H1 (cell line): ENCODE results near the gene ZNF683. TPM values are rescaled to one million over a fixed set of nuclear protein-coding genes. Genes with fewer than 3 reads are reported as not detected.
A peak's percentile ranks its signal among the peaks of the same experiment; 100 is the strongest.

ENCODE experiments used
- CTCF ChIA-PET: fragments of 300-600 bp; sonication (Branson Sonifier 250); formaldehyde crosslinking; loops from one replicate; lab custom pipeline; 2021; ENCODE audit not compliant: partially characterized antibody; lab: Charles Lee
- POLR2A ChIA-PET: fragments of 300-600 bp; sonication (Branson Sonifier 250); formaldehyde crosslinking; loops from one replicate; lab custom pipeline; 2021; ENCODE audit warnings: inconsistent platforms; ENCODE audit not compliant: partially characterized antibody; lab: Charles Lee
- DNase-seq, 2 experiments: peaks; one replicate each; pipeline versions ENCODE4 v3.0.0 to v3.0.0-alpha.2; 2010 to 2022; ENCODE audit warnings: low spot score in 2 of 2, low read depth in 1 of 2, mixed read lengths in 1 of 2
- FAIRE-seq: peaks from 2 replicates; lab custom pipeline; 2011; peaks lifted over from hg19 to GRCh38; lab: Jason Lieb, UNC
- H2AFZ ChIP-seq: 2 replicates; pipeline ENCODE4 v1.8.1; 2012; ENCODE audit warnings: low read length, inconsistent platforms
- H2AK5ac ChIP-seq: 2 replicates; pipeline ENCODE4 v1.6.1; 2013; ENCODE audit warnings: low read depth, low read length
- H2BK120ac ChIP-seq: replicated peaks from 2 replicates; pipeline ENCODE3; 2013; ENCODE audit warnings: low read depth, low read length, inconsistent platforms
- H2BK12ac ChIP-seq: 2 replicates; pipeline ENCODE4 v1.6.1; 2013; ENCODE audit warnings: low read depth, low read length
- H2BK15ac ChIP-seq: 2 replicates; pipeline ENCODE4 v1.6.1; 2013; ENCODE audit warnings: low read length
- H2BK20ac ChIP-seq: 2 replicates; pipeline ENCODE4 v1.6.1; 2013; ENCODE audit warnings: low read length
- H2BK5ac ChIP-seq: 2 replicates; pipeline ENCODE4 v1.6.1; 2013; ENCODE audit warnings: low read depth, low read length
- H3K14ac ChIP-seq: 2 replicates; pipeline ENCODE4 v1.6.1; 2013; ENCODE audit warnings: inconsistent platforms; ENCODE audit not compliant: insufficient read length
- H3K18ac ChIP-seq: 2 replicates; pipeline ENCODE4 v1.6.1; 2013; ENCODE audit warnings: low read length; ENCODE audit errors: extremely low read depth
- H3K23ac ChIP-seq: 2 replicates; pipeline ENCODE4 v1.6.1; 2013; ENCODE audit warnings: inconsistent platforms; ENCODE audit not compliant: insufficient read length
- H3K23me2 ChIP-seq: 2 replicates; pipeline ENCODE4 v1.6.1; 2013; ENCODE audit warnings: low read depth, low read length
- H3K27ac ChIP-seq: 2 replicates; pipeline ENCODE4 v1.6.1; 2011; ENCODE audit warnings: low read depth, low read length, inconsistent platforms
- H3K27me3 ChIP-seq, 4 experiments: replicated peaks in 1 of 4; 1 replicate in 1 of 4; 2 replicates in 3 of 4; pipeline versions ENCODE4 v1.6.1 to v1.8.1; 2011 to 2013; ENCODE audit warnings: low read length in 3 of 4, mild to moderate bottlenecking in 3 of 4, inconsistent platforms in 2 of 4, mixed read lengths in 2 of 4, moderate library complexity in 1 of 4; ENCODE audit not compliant: control insufficient read depth in 3 of 4, insufficient read depth in 3 of 4; ENCODE audit errors: extremely low read depth in 1 of 4
- H3K36me3 ChIP-seq, 4 experiments: 2 replicates each; pipeline versions ENCODE4 v1.6.1 to v1.8.1; 2011 to 2013; ENCODE audit warnings: mild to moderate bottlenecking in 4 of 4, low read length in 3 of 4, moderate library complexity in 2 of 4, control low read depth in 1 of 4, inconsistent platforms in 1 of 4; ENCODE audit not compliant: insufficient read depth in 4 of 4, control insufficient read depth in 2 of 4
- H3K4ac ChIP-seq: replicated peaks from 2 replicates; pipeline ENCODE3; 2013; ENCODE audit warnings: low read length, low read depth, mixed read lengths, inconsistent platforms; ENCODE audit not compliant: insufficient read length
- H3K4me1 ChIP-seq, 4 experiments: replicated peaks in 1 of 4; 1 replicate in 1 of 4; 2 replicates in 3 of 4; pipeline versions ENCODE4 v1.6.1 to v1.8.1; 2011 to 2013; ENCODE audit warnings: low read length in 3 of 4, inconsistent platforms in 2 of 4, mixed read lengths in 1 of 4; ENCODE audit not compliant: insufficient read depth in 4 of 4, control insufficient read depth in 3 of 4
- H3K4me2 ChIP-seq, 2 experiments: 2 replicates each; pipeline versions ENCODE4 v1.6.1 to v1.8.1; 2011 to 2013; ENCODE audit warnings: low read depth in 2 of 2, low read length in 2 of 2, control low read depth in 1 of 2, inconsistent platforms in 1 of 2, mild to moderate bottlenecking in 1 of 2; ENCODE audit not compliant: insufficient read depth in 1 of 2
- H3K4me3 ChIP-seq, 4 experiments: fragments of 200-600, 300-600 bp in 1 of 4; sonication (generic), shearing (Covaris generic), sonication (Bioruptor Twin) in 1 of 4; 2 replicates each; pipeline versions ENCODE4 v1.5.1 to v1.8.1; 2011 to 2016; ENCODE audit warnings: low read length in 4 of 4, low read depth in 3 of 4, control low read depth in 2 of 4, inconsistent platforms in 2 of 4, mild to moderate bottlenecking in 2 of 4, mixed read lengths in 1 of 4, moderate library complexity in 1 of 4; ENCODE audit not compliant: insufficient read depth in 2 of 4; ENCODE audit errors: extremely low read depth in 1 of 4
- H3K56ac ChIP-seq: replicated peaks from 2 replicates; pipeline ENCODE3; 2013; ENCODE audit warnings: low read depth, mild to moderate bottlenecking, mixed read lengths, low read length, inconsistent platforms; ENCODE audit not compliant: insufficient read length
- H3K79me1 ChIP-seq: 2 replicates; pipeline ENCODE4 v1.6.1; 2013; ENCODE audit warnings: low read depth, low read length, control low read depth
- H3K79me2 ChIP-seq, 2 experiments: 2 replicates each; pipeline versions ENCODE4 v1.6.1 to v1.8.1; 2012 to 2013; ENCODE audit warnings: low read length in 2 of 2, mild to moderate bottlenecking in 2 of 2, inconsistent platforms in 1 of 2; ENCODE audit not compliant: insufficient read depth in 2 of 2, control insufficient read depth in 1 of 2
- H3K9ac ChIP-seq, 4 experiments: replicated peaks in 1 of 4; 1 replicate in 1 of 4; 2 replicates in 3 of 4; pipeline versions ENCODE4 v1.6.1 to v1.8.1; 2011 to 2013; ENCODE audit warnings: low read depth in 3 of 4, low read length in 3 of 4, control low read depth in 2 of 4, mild to moderate bottlenecking in 2 of 4, moderate library complexity in 2 of 4, inconsistent platforms in 1 of 4; ENCODE audit errors: extremely low read depth in 1 of 4
- H3K9me3 ChIP-seq, 2 experiments: 2 replicates each; pipeline versions ENCODE4 v1.6.1 to v1.8.1; 2012 to 2013; ENCODE audit warnings: mild to moderate bottlenecking in 2 of 2, moderate library complexity in 2 of 2, control low read depth in 1 of 2, inconsistent platforms in 1 of 2, low read depth in 1 of 2, low read length in 1 of 2, mixed read lengths in 1 of 2; ENCODE audit not compliant: insufficient read depth in 2 of 2
- H4K20me1 ChIP-seq, 2 experiments: replicated peaks in 1 of 2; 2 replicates each; pipeline versions ENCODE3 to v1.8.1; 2011 to 2013; ENCODE audit warnings: inconsistent platforms in 2 of 2, low read length in 2 of 2, mild to moderate bottlenecking in 1 of 2; ENCODE audit not compliant: insufficient read depth in 2 of 2, control insufficient read depth in 1 of 2
- H4K5ac ChIP-seq: 2 replicates; pipeline ENCODE4 v1.6.1; 2013; ENCODE audit warnings: low read length, low read depth, mixed read lengths, inconsistent platforms; ENCODE audit not compliant: insufficient read length
- H4K8ac ChIP-seq: 2 replicates; pipeline ENCODE4 v1.8.0; 2013; ENCODE audit warnings: mild to moderate bottlenecking, moderate library complexity, low read length, inconsistent platforms; ENCODE audit not compliant: insufficient read depth; ENCODE audit errors: extremely low read depth
- H4K91ac ChIP-seq: replicated peaks from 2 replicates; pipeline ENCODE3; 2013; ENCODE audit warnings: low read length, mixed read lengths, inconsistent platforms; ENCODE audit not compliant: insufficient read length
- BACH1 ChIP-seq: IDR thresholded peaks from 2 replicates; pipeline ENCODE4 v1.6.1; 2012; ENCODE audit warnings: low read length, improper control_type of control experiment
- EZH2 ChIP-seq: fragments of 200-600 bp; sonication (generic); IDR thresholded peaks from 2 replicates; pipeline ENCODE4 v1.7.1; 2012; ENCODE audit warnings: low read depth, mild to moderate bottlenecking, moderate library complexity, low read length, inconsistent platforms; ENCODE audit not compliant: severe bottlenecking
- PHF8 ChIP-seq: fragments of 200-600 bp; sonication (generic); conservative IDR thresholded peaks from 2 replicates; pipeline ENCODE4 v1.7.1; 2012; ENCODE audit warnings: low read depth, mild to moderate bottlenecking, inconsistent platforms, low read length, moderate library complexity
- RFX5 ChIP-seq: IDR thresholded peaks from 2 replicates; pipeline ENCODE4 v1.6.1; 2011; ENCODE audit warnings: low read depth, low read length, improper control_type of control experiment, borderline replicate concordance
- SIRT6 ChIP-seq: IDR thresholded peaks from one replicate; pipeline ENCODE4 v1.7.1; 2012; ENCODE audit warnings: low read length, inconsistent platforms
- WGBS, 2 experiments: shearing (Covaris generic) in 1 of 2; methylation state at CpG; one replicate each; pipeline versions ENCODE4 v1.1.6 to v1.1.7; 2013 to 2015; ENCODE audit warnings: low lambda C conversion rate in 2 of 2, mixed read lengths in 2 of 2, inconsistent platforms in 1 of 2, low coverage in 1 of 2, missing lambda C conversion rate in 1 of 2; ENCODE audit not compliant: insufficient replicate concordance in 2 of 2, insufficient coverage in 1 of 2, insufficient read length in 1 of 2; ENCODE audit errors: extremely low coverage in 1 of 2, missing lambda C conversion rate in 1 of 2; 5-methylcytosine and 5-hydroxymethylcytosine counted together
- polyA plus RNA-seq, 7 experiments: library from polyadenylated mRNA; depleted of rRNA in 3 of 7; stranded (reverse) in 5 of 7; unstranded in 2 of 7; fragments of >200 nt in 5 of 7; fragments of 200-250 nt in 2 of 7; gene quantifications; 1 replicate in 5 of 7; 2 replicates in 1 of 7; 4 replicates in 1 of 7; pipeline versions ENCODE4 v1.2.1 to v1.2.3, GENCODE V29; 2011 to 2013; ENCODE audit warnings: missing spikeins in 2 of 7, mixed read lengths in 2 of 7
- total RNA-seq: library from RNA; stranded (reverse); fragmentation: NEBNext Ultra II Directional; extraction: Animal tissue kit (Norgen Biotek cat#: 25700); gene quantifications from 2 replicates; pipeline ENCODE4 v1.2.1, GENCODE V29; 2021

ZNF683 gene
- total and polyA plus RNA-seq, 2 of the 8 experiments (the other 6 are each of a cell fraction or from before 2014, with no cell fraction given), result not detected

DNA sequence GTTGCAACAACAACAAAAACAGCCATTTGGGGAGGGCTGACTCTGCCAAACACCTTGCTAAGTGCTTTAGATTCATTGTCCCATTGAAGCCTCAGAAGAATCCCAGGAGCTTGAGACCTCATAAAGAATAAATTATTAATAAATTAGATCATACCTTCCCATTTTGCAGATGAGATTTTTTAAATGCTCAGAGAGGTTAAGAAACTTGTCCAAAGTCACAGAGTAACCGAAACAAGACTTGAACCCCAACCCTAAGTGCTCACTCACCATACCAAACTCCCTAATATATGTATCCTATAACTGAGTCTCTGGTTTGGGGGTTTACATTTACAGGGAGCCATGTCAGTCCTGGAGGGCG lies 22.2 kb downstream of the ZNF683 start:
- no peaks in the 10 kb centered on the region for H3K36me3 ChIP-seq
- H2BK15ac ChIP-seq, result no peak overlapping the region
- peak overlapping the region; percentile 71; the same call in 1 of the 2 replicates for H3K18ac ChIP-seq
- no peak overlapping the region for H4K5ac ChIP-seq
- H3K4me3 ChIP-seq, result no peak overlapping the region
- H3K23me2 ChIP-seq, result no peaks in the 10 kb centered on the region
- H4K8ac ChIP-seq, result no peak overlapping the region
- no peak overlapping the region for H3K23ac ChIP-seq
- H3K9ac ChIP-seq, result no peak overlapping the region
- H2BK20ac ChIP-seq, result no peak overlapping the region
- no peak overlapping the region for H3K14ac ChIP-seq
- no peak overlapping the region for H3K56ac ChIP-seq
- H2AK5ac ChIP-seq, result no peak overlapping the region
- H3K79me1 ChIP-seq, result peaks cover 2% of the 10 kb centered on the region; the same call in 1 of the 2 replicates
- POLR2A ChIA-PET, result interaction anchor here (1.0 to 6.3 kb wide), 7 partner anchors 9 to 70 kb away, joined by 3 to 44 read pairs (median 5); no protein-coding TSS in a partner anchor
- H2BK12ac ChIP-seq, result peak overlapping the region; percentile 68; the same call in 1 of the 2 replicates
- no peaks in the 10 kb centered on the region for H3K79me2 ChIP-seq
- H4K20me1 ChIP-seq, result peaks cover 0 to 1% of the 10 kb centered on the region in 2 experiments
- peak overlapping the region; percentile 48 for H2BK5ac ChIP-seq
- 77% methylated on average over 2 of the region's 2 CpGs; no CpG with 5 or more reads in 1 of the 2 experiments for WGBS, 2 experiments
- no peaks in the 10 kb centered on the region for H3K27me3 ChIP-seq
- peaks cover 5 to 24% (median 9%) of the 10 kb centered on the region in 4 experiments for H3K4me1 ChIP-seq
- H2AFZ ChIP-seq, result no peak overlapping the region
- H3K4ac ChIP-seq, result no peak overlapping the region
- peak overlapping the region; percentile 7 for H4K91ac ChIP-seq
- peak overlapping the region; percentile 26 to 35; a peak in 1 of 4 replicates for H3K4me2 ChIP-seq
- no peak overlapping the region for H2BK120ac ChIP-seq
- CTCF ChIA-PET, result interaction anchor here (0.8 to 6.6 kb wide), 8 partner anchors 10 to 70 kb away, joined by 3 to 52 read pairs (median 4); partner anchors contain the start of genes LIN28A and SH3BGRL3
- DNase-seq (no peak), FAIRE-seq (no peak)
- H3K9me3 ChIP-seq, result no peaks in the 10 kb centered on the region
- no peak overlapping the region for H3K27ac ChIP-seq
- TF ChIP-seq PHF8 (no peak), SIRT6 (no peak), RFX5 (no peak), EZH2 (no peak), BACH1 (no peak)
